ENCODE data around the gene CCDC171.

The CCDC171 gene

DNA sequence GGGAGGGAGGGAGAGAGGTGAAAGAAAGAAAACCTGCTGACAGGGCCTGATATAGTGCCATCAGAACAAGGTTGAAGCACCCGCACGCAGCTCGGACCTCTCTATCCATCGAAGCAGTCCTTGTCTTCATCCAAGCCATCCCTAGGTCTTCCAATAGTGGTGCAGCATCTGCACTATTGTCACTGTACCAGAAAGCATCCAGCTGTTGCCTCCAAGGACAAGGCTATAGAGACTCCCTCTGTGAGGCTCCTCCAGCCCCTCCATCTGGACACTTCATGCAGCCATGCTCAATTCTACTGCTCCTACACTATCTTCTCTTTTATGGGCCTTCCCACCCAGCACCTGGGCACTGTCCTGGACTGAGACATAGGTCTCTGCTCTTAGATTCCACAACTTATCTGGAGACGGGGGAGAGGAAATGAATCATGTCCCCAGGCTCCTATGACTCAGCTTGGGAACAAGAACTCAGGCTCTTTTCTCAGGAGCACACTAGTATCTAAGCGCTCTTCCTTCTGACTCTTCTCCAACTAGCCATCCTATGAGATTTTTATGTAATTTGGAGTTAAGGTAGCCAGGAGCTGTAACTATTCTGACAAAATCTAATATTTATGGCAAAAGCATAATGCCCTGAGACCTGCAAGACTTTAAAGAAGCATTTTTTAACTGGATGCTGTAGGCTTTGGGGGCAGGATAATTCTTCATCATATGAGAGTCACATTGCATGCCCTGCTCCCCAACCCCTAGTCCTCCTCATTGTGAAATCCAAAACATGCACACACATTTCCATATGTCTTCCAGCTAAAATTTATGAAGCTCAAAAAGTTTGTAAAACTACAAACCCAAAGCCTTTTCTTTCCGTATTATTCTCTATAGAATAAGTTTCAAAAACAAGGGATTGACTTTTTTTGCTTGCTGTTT, 446.8 kb downstream of the CCDC171 start:
- no peak for DNase-seq (ENCODE audit: low read depth, low spot score)

DNA sequence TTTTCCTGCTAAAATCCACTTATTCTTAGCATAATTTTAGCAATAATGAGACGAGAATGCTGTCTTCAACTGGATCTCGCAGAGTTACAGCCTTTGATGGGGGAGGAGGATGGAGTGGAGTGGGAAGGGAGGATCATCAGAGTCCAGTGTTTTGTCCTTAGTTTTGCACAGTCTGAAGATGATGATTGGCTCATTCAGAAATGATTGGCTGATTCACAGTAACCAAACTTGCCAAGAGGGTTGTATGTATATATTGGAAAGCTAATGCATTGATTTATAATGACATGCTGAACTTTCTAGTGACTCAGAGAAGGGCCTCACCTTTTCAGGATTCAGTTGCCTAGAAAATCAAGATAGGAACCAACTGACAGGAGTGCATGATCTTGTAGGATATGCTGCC, 448.0 kb downstream of the CCDC171 start:
- no peak for DNase-seq (ENCODE audit: low read depth, low spot score)

DNA sequence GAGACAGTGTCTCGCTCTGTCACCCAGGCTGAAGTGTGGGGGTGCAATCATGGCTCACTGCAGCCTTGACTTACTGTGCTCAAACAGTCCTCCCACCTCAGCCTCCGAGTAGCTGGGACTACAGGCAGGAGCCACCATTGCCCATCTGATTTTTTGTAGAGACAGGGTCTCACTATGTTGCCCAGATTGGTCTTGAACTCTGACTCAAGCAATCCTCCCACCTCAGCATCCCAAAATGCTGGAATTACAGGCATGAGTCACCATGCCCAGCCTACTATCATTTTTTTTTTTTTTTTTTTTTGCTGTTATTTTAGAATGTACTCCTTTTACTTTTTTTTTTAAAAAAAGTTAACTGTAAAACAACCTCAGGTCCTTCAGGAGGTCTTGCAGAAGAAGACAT, 449.0 kb downstream of the CCDC171 start:
- no peak for DNase-seq (ENCODE audit: low read depth, low spot score)

GRCh38 chr9:16002816-16003215, 450.0 kb downstream of the CCDC171 start:
- DNase-seq (ENCODE audit: low read depth, low spot score): no peak

GRCh38 chr9:16003785-16004184, 450.9 kb downstream of the CCDC171 start:
- no peak for DNase-seq (ENCODE audit: low read depth, low spot score)

GRCh38 chr9:16004613-16005012, 451.8 kb downstream of the CCDC171 start:
- no peak for DNase-seq (ENCODE audit: low read depth, low spot score)

GRCh38 chr9:16010221-16010620, 457.4 kb downstream of the CCDC171 start:
- no peak for DNase-seq (ENCODE audit: low read depth, low spot score)

DNA sequence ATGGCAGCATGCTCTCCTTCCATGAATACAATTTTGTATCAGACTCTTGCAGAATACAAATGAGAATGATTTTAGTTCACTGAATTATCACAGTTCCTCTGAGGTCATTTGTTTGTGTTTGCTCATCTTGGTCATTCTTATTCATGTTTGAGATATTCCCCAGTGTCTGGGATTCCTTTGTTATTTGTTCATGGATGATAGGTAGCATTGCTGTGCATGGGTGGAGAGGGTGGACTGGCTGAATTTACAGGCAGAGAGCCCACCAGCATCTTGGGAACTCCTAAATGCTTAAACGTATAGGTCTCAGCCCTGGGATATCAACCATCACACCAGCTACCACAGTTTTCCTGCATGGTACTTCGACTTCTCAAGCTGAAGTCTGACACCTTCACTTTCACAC, 459.8 kb downstream of the CCDC171 start:
- DNase-seq (ENCODE audit: low read depth, low spot score): no peak

DNA sequence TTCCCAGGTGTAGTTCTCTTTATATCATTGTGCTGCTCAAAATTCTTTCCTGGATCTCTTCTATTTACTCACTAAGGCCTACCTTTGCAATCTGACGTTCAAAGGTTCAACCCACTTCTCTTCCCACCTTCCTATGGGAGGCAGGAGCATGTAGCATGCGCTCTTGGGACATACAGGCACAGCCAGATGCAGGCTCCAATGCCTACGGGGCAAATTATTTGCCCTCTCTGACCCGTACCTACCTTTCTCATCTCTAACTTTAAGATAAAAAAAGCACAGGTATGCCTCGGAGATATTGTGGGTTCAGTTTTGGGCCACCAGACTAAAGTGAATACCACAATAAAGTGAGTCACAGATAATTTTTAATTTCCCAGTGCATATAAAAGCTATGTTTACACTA, 460.5 kb downstream of the CCDC171 start:
- DNase-seq (ENCODE audit: low read depth, low spot score): no peak

- DNase-seq (ENCODE audit: low read depth, low spot score): no peak
These were observed 461.0 kb downstream of the CCDC171 start for GRCh38 chr9:16013826-16014225.

- no peak for DNase-seq (ENCODE audit: low read depth, low spot score)
These were observed 469.4 kb downstream of the CCDC171 start for GRCh38 chr9:16022228-16022627.

GRCh38 chr9:16023446-16023845, 470.6 kb downstream of the CCDC171 start:
- DNase-seq (ENCODE audit: low read depth, low spot score): no peak

All from activated naive CD8-positive, alpha-beta T cell treated with anti-CD3 and anti-CD28 coated beads, Interleukin-2, amount 50 U/mL, for 16 hours (primary cell).